CD4-positive, alpha-beta T cell treated with Interleukin-2 at 100 ng/mL for 4 hours (primary cell): ENCODE data around the gene ING5.
A peak's percentile ranks its signal among the peaks of the same experiment; 100 is the strongest.

Experiments used
- DNase-seq: peaks from one replicate; pipeline ENCODE4 v3.0.0-alpha.2; 2020; ENCODE audit warnings: low spot score

Gene ING5

GRCh38 chr2:241672243-241673188 is 29.3 kb upstream of the ING5 start:
- DNase-seq: no peak

GRCh38 chr2:241673189-241673663 is 28.6 kb upstream of the ING5 start:
- no peak for DNase-seq

- DNase-seq: no peak
These were observed 27.8 kb upstream of the ING5 start for GRCh38 chr2:241673797-241674725.

GRCh38 chr2:241675885-241676284 is 26.0 kb upstream of the ING5 start:
- DNase-seq: no peak

- no peak for DNase-seq
These were observed 25.2 kb upstream of the ING5 start for GRCh38 chr2:241676665-241677064.

- DNase-seq: no peak
These were observed 24.4 kb upstream of the ING5 start for GRCh38 chr2:241677392-241677791.

- no peak for DNase-seq
These were observed 23.5 kb upstream of the ING5 start for GRCh38 chr2:241678307-241678706.

- no peak for DNase-seq
These were observed 22.9 kb upstream of the ING5 start for GRCh38 chr2:241678784-241679540.

GRCh38 chr2:241680044-241680443 is 21.8 kb upstream of the ING5 start:
- no peak for DNase-seq

GRCh38 chr2:241680827-241681599 is 20.8 kb upstream of the ING5 start:
- no peak for DNase-seq

GRCh38 chr2:241686324-241686649 is 15.6 kb upstream of the ING5 start:
- no peak for DNase-seq

- peak; percentile 96 for DNase-seq
These were observed 15.0 kb upstream of the ING5 start, which contains the start of gene DTYMK for GRCh38 chr2:241686650-241687425. TSS of gene DTYMK (minus strand) at chr2:241686815. CDS start at chr2:241686783, 32 bp downstream.

GRCh38 chr2:241689306-241689705 is 12.5 kb upstream of the ING5 start:
- no peak for DNase-seq

GRCh38 chr2:241690202-241690717 is 11.6 kb upstream of the ING5 start:
- no peak for DNase-seq

- DNase-seq: no peak
These were observed 9.4 kb upstream of the ING5 start for GRCh38 chr2:241692448-241692847.

- no peak for DNase-seq
These were observed 6.2 kb upstream of the ING5 start for GRCh38 chr2:241695651-241696050.

GRCh38 chr2:241701149-241701398 is 765 bp upstream of the ING5 start:
- no peak for DNase-seq

GRCh38 chr2:241702155-241703031 is 554 bp downstream of the ING5 start:
- peak; percentile 86 for DNase-seq

GRCh38 chr2:241703032-241703604 is 1.3 kb downstream of the ING5 start:
- no peak for DNase-seq
